NB4 (cell line): ENCODE measurements around the gene AOAH.
"Not testable (repeated sequence)": the region's sequence is repeated elsewhere in the genome, so short reads cannot be mapped to it uniquely, and the experiment has no call there.

Experiments
- DNase-seq: peaks from one replicate; pipeline ENCODE4 v3.0.0; 2010; ENCODE audit warnings: low read depth
- H3K4me3 ChIP-seq: one replicate; pipeline ENCODE4 v1.5.1; 2011; ENCODE audit warnings: mild to moderate bottlenecking, low read depth, low read length, moderate library complexity
- CTCF ChIP-seq: IDR thresholded peaks from one replicate; pipeline ENCODE4 v1.5.1; 2012; ENCODE audit warnings: low read depth, low read length
- MAX ChIP-seq: IDR thresholded peaks from 2 replicates; pipeline ENCODE4 v1.6.1; 2011; ENCODE audit warnings: low read depth, low read length
- MYC ChIP-seq: IDR thresholded peaks from 2 replicates; pipeline ENCODE4 v1.6.1; 2011; ENCODE audit warnings: low read depth, low read length
- POLR2A ChIP-seq: IDR thresholded peaks from 2 replicates; pipeline ENCODE4 v1.6.1; 2011; ENCODE audit warnings: mild to moderate bottlenecking; ENCODE audit not compliant: insufficient read length; ENCODE audit errors: extremely low read depth

The AOAH gene

GRCh38 chr7:36726311-36726710 lies 2.0 kb upstream of the AOAH start:
- TF ChIP-seq CTCF (no peak), MYC (peak; percentile 82), POLR2A (peak; percentile 31), MAX (no peak; the same call in 1 of the 2 replicates)
- peak; percentile 92 for DNase-seq
- no peak overlapping the region for H3K4me3 ChIP-seq

GRCh38 chr7:36724996-36725395 lies 702 bp upstream of the AOAH start:
- TF ChIP-seq POLR2A (no peak), MYC (no peak), CTCF (no peak), MAX (no peak)
- peak overlapping the region; percentile 80 for H3K4me3 ChIP-seq
- DNase-seq = no peak

GRCh38 chr7:36723291-36723690 lies 1.0 kb downstream of the AOAH start:
- no peak for TF ChIP-seq POLR2A
- no peak for TF ChIP-seq CTCF
- no peak for TF ChIP-seq MYC
- TF ChIP-seq MAX = no peak; the same call in 1 of the 2 replicates
- no peak for DNase-seq
- peak overlapping the region; percentile 80 for H3K4me3 ChIP-seq

GRCh38 chr7:36719083-36719632 lies 5.1 kb downstream of the AOAH start:
- DNase-seq = no peak
- no peak overlapping the region for H3K4me3 ChIP-seq
- TF ChIP-seq MAX = no peak
- TF ChIP-seq POLR2A = no peak
- no peak for TF ChIP-seq MYC
- TF ChIP-seq CTCF = no peak

- TF ChIP-seq POLR2A (no peak), MYC (no peak), MAX (no peak), CTCF (no peak)
- no peak for DNase-seq
Measured at GRCh38 chr7:36717586-36717985, 6.7 kb downstream of the AOAH start.

GRCh38 chr7:36716802-36717201 lies 7.5 kb downstream of the AOAH start:
- not testable (repeated sequence) for DNase-seq, H3K4me3 ChIP-seq

More at GRCh38 chr7:36717586-36717985, 6.7 kb downstream of the AOAH start:
- H3K4me3 ChIP-seq = no peak overlapping the region
